GM19023 (cell line): ENCODE data around the gene KIAA1549.

Experiments
- ATAC-seq: cut with Tn5 transposase; IDR thresholded peaks from one replicate; pipeline ENCODE4 v1.9.1; 2021; ENCODE audit warnings: mild to moderate bottlenecking, moderate library complexity; ENCODE audit not compliant: unreplicated experiment

KIAA1549 gene

GRCh38 chr7:138911007-138911406, 70.2 kb downstream of the KIAA1549 start:
- no peak for ATAC-seq

DNA sequence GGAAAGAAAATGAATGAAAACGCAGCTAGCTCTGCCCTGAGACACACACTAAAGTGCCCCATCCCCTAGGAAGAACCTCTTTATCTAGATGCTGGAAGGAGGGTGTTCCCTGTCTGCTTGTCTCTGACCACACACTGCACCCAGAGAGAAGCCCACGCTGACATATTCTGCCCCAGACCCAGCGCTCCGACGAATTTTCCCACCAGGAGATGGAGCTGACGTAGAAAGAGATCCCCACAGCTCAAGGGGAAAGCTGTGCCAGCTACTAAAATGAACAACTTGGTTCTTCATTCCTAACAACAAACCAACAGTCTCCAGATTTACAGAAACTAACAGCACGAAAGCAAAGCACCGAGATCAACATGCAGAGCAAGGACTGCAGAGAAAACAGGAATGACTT, 73.3 kb downstream of the KIAA1549 start:
- ATAC-seq: no peak

GRCh38 chr7:138907201-138907847, 73.9 kb downstream of the KIAA1549 start:
- ATAC-seq: no peak

- no peak for ATAC-seq
Measured at GRCh38 chr7:138903859-138904435, 77.2 kb downstream of the KIAA1549 start.

DNA sequence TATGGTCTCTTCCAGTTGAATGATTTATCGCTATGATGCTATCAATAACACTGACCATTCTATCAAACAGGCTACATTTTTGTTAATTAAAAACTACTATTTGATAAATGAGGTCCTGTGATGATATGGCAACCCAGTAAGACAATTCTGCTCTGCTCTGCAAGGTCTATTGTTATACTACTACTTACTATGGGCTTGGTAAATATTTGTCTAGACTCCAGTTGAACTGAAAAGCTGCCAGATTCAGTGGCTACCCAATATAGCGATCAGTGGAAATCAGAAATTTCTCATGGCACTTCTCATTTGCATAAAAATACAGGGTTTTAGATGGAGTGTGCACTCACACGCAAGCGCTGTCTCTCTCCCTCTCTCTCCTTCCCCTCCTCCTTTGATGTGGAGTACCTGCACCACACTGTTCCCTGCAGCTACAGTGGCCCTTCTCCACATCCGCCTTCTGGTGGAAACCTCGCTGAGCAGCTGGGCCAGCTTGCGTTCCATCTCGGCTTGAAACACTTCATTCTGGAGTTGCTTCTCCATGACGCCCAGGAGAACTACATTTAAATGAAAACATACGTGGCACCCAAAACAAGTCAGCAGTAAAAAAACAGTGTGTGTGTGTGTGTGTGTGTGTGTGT, 77.9 kb downstream of the KIAA1549 start:
- ATAC-seq: no peak

DNA sequence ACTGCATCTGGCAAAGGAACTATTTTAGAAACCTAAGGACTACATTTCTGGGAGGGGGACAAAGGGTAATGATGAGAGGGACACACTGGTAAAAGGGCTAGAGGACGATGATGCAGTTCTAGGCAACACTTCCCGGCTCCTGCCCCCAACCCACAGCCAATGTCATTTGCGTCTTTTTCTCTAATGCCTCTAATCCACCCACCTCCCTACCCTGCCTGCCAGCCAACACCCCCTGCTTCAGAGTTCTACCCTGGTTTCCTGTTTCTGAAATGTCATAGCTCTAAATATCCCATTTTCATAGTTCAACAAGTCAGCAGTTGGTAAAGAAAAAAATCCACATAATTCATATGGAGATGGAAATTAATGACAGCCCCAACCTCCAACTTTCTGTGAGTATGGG, 79.0 kb downstream of the KIAA1549 start:
- ATAC-seq: no peak

DNA sequence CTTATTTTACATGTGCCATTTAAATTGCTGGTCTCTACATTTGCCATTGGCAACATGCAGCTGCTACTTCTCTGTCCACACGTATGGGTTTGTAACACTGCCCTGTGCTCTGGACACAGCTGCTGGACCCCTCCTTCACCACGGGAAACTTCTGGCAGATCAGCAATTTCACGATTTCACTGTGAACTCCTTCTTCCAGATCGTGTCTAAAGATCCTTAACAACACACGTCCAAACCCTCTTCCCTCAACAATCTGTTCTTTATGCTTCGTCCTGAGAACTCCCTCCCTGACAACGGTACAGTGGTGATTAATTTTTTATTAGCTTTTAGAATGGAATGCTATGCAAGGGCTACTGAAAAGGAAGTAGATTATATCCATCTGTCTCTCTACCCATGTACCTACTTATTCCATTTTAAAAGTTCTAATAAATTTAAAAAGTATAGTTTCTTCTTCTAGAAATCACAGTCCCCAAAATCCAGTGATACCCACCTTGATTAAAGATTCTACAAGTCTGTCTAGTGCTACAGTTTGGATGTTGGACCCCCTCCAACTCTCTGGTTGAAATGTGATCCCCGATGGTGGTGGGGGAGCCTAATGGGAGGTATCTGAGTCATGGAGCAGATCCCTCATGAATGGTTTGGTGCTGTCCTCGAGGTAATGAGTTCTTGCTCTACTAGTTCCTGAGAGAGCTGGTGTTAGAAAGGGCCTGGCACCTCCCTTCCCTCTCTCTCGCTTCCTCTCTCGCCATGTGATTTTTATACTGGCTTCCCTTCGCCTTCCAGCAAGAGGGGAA, 81.0 kb downstream of the KIAA1549 start:
- no peak for ATAC-seq

DNA sequence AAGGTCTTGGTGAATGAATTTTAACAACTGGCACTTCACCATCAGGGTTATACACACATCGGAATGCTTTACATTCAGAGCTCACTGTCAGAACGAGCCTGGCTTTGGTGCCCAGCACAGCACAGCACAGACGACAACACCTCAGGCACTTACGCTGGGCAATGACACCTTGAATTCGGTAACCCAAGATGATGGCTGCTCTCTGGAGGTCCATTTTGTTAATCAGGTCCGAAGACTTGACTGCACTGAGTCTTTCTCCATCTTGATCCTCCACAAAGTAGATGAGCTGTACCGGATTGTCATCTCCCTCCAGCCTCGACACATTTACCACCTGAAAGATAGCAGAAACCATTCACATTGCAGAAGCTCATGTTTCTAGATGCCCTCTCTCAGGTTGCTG, 82.4 kb downstream of the KIAA1549 start:
- no peak for ATAC-seq

GRCh38 chr7:138898255-138898654, 82.9 kb downstream of the KIAA1549 start:
- ATAC-seq: no peak

DNA sequence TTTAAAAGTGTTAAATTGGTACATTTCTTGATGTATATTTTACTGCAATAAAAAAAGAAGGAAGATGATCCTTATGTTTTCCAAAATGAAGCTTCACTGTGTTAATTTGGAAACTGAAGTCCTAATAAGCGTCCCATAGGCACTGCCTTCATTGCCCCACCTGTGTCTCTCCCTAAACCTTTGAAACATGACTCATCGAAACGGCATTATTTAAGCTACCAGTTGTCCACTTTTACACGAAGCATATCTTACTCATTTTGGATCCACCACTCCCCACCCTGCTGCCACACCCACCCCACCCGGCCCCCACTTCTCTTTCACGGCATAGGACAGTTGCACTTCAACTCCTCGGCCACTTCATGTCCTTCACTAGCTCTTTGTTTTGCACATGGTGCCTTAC, 85.5 kb downstream of the KIAA1549 start:
- no peak for ATAC-seq

GRCh38 chr7:138893258-138893657, 87.9 kb downstream of the KIAA1549 start:
- ATAC-seq: no peak

GRCh38 chr7:138892812-138893211, 88.4 kb downstream of the KIAA1549 start:
- no peak for ATAC-seq

GRCh38 chr7:138892006-138892630, 89.1 kb downstream of the KIAA1549 start:
- ATAC-seq: no peak

DNA sequence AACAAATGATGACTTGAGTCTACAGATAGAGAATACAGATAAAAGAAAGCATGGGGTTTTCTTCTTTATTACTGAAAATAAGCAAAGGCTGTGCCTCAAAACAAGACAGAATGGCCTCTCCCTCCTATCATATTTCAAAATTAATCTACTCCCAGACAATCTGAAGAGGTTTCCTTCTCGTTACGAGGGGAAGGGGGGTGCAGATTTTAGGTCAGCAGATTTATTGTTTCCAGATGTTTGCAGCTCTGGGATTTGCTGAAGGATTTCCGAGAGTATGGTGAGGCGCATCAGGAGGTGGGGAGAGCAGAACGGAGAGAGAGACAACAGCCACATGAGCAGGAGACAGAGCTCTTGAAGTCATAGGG, 89.8 kb downstream of the KIAA1549 start:
- no peak for ATAC-seq

- no peak for ATAC-seq
Measured at GRCh38 chr7:138890499-138891445, 90.4 kb downstream of the KIAA1549 start.

DNA sequence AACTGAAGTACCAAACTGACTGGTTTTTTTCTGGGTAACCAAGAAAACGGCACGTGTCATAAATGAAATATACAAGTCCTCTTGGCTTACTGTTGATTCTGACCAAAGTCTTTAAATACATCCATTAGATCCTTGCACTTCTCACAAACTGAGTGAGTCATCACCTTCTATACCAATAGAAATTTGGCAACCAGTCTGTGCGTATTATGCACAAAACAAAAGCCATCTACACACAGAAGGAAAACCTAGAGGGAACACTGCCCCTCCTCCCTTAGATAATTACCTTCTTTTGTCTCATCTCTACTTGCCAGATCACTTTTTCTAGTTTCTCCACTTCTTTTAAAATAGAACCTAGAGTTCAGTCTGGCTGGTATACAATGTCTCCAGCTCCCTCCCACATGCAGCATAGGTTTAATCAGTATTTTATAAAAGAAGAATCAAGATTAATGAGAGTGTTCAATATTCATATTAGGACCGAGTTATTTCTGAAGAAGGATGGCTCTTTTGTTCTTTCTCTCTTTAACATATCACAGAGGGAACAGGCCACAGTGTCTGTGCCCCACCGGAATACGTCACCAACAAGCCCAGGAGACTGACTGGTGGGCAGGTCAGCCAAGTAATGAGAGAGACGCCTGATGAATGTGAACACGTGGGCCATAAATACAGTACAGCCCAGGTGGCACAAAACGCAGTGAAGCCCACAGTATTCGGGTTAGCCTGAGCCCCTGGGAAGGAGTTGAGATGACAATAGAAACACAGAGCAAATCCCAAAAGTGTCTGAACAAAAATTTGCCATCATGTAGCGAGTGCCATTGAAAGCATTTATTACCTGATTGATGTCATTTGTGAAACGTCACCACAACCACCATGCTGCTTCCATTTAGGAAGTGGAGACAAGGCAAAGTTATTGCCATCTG, 91.3 kb downstream of the KIAA1549 start:
- ATAC-seq: no peak

DNA sequence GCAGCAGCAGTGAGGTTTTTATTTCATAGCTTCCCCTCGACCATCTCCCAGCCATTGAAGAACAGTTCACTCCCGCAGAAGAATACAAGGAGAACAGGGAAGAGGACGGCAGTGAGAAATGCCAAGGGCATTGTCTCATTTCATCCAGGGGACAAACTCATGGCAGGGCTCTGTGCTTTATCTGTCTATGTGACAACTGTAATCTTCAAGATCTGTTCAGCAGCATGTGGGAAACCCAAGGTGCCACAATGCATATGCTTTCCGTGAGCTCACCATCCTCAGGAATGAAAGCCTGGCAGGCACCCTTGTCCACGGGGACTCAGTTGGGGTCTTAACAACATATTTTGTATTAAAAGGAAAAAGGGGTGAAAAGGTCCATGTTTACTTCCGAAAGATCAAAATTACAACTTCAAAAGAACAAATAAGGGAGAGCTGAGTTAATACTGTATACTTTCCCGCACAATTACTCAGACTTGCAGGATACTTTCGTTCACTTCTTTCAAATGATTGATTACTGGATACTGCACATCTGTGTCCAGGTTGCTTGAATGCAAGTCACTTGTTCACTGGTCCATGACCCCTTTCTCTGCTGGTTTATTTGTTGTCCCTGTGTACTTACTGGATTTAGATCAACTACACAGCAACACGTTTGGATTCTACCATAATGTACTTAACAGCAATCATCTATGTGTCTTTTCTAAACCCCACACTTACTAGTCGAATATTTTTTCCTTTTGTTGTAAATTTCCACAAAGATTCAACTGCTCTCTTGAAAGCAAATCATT, 93.1 kb downstream of the KIAA1549 start:
- no peak for ATAC-seq

DNA sequence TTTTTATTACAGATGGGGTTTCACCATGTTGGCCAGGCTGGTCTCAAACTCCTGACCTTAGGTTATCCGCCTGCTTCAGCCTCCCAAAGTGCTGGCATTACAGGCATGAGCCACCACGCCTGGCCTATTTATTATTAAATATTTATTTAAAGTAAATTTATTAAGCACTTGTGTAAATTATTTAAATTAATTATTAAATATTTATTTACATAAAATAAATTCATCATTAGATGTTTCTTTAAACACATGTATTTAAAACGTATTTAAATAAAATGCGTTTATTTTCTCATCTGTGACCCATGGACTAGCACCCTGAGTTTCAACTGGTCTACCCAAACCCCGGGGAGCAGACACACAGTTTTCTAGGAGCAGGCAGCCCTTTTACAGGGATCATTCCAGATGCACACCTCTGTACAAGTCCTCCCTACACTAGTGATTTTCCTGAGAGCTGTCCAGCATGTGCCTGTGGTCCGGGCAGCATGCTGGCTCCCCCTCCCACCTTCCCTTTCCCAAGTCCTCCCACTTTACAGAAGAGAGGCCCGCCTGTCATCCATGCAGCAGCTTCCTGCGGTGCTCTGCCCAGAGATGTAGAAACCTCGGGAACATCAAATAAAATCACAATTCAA, 94.0 kb downstream of the KIAA1549 start:
- no peak for ATAC-seq
